Muscle layer of colon (tissue), 2 donors: ENCODE data around the gene PPFIA4.

ENCODE experiments used
- H3K27ac ChIP-seq: one replicate; pipeline ENCODE4 v1.7.0; 2013; ENCODE audit warnings: low read depth, mild to moderate bottlenecking, low read length, moderate library complexity
- H3K27me3 ChIP-seq, 2 donors: one replicate each; pipeline ENCODE4 v1.7.0; 2013; ENCODE audit warnings: low read length in 2 of 2, mild to moderate bottlenecking in 2 of 2; ENCODE audit not compliant: insufficient read depth in 2 of 2, control insufficient read depth in 1 of 2
- H3K36me3 ChIP-seq: one replicate; pipeline ENCODE4 v1.7.0; 2013; ENCODE audit warnings: mild to moderate bottlenecking, low read length; ENCODE audit not compliant: insufficient read depth
- H3K4me1 ChIP-seq: one replicate; pipeline ENCODE4 v1.7.0; 2013; ENCODE audit warnings: mild to moderate bottlenecking, low read length; ENCODE audit not compliant: insufficient read depth
- H3K4me3 ChIP-seq, 2 donors: one replicate each; pipeline ENCODE4 v1.7.0; 2013; ENCODE audit warnings: low read length in 2 of 2, low read depth in 1 of 2, mild to moderate bottlenecking in 1 of 2, moderate library complexity in 1 of 2
- H3K9ac ChIP-seq: one replicate; pipeline ENCODE4 v1.7.0; 2013; ENCODE audit warnings: low read length
- H3K9me3 ChIP-seq: one replicate; pipeline ENCODE4 v1.7.0; 2013; ENCODE audit warnings: mild to moderate bottlenecking, low read length
- donor health status: abdominal sarcoma.
- donor health status: Adenocarcinoma of cecum.

PPFIA4 gene

GRCh38 chr1:203069030-203069747 is 42.9 kb downstream of the PPFIA4 start:
- H3K4me1 ChIP-seq: peaks cover 24% of the 10 kb centered on the region
- no peaks in the 10 kb centered on the region for H3K9me3 ChIP-seq
- no peak overlapping the region for H3K9ac ChIP-seq
- no peaks in the 10 kb centered on the region for H3K36me3 ChIP-seq
- peak overlapping the region; percentile 39 for H3K27ac ChIP-seq
- H3K4me3 ChIP-seq: peak overlapping the region in 1 of 2 donors; percentile 15
- no peaks in the 10 kb centered on the region for H3K27me3 ChIP-seq

- no peak overlapping the region for H3K27ac ChIP-seq
- no peaks in the 10 kb centered on the region for H3K9me3 ChIP-seq
- H3K4me1 ChIP-seq: peaks cover 24% of the 10 kb centered on the region
- no peak overlapping the region for H3K4me3 ChIP-seq
- no peaks in the 10 kb centered on the region for H3K36me3 ChIP-seq
- H3K27me3 ChIP-seq: no peaks in the 10 kb centered on the region
- H3K9ac ChIP-seq: no peak overlapping the region
These were observed 45.8 kb downstream of the PPFIA4 start for GRCh38 chr1:203072002-203072602.

- no peak overlapping the region for H3K4me3 ChIP-seq
- H3K27ac ChIP-seq: no peak overlapping the region
- H3K4me1 ChIP-seq: peaks cover 24% of the 10 kb centered on the region
- H3K9ac ChIP-seq: no peak overlapping the region
- H3K27me3 ChIP-seq: no peaks in the 10 kb centered on the region
- no peaks in the 10 kb centered on the region for H3K9me3 ChIP-seq
- H3K36me3 ChIP-seq: no peaks in the 10 kb centered on the region
These were observed 46.6 kb downstream of the PPFIA4 start for GRCh38 chr1:203072911-203073310.

- H3K4me3 ChIP-seq: no peak overlapping the region
- H3K4me1 ChIP-seq: peaks cover 18% of the 10 kb centered on the region
- no peaks in the 10 kb centered on the region for H3K36me3 ChIP-seq
- no peaks in the 10 kb centered on the region for H3K9me3 ChIP-seq
- no peak overlapping the region for H3K27ac ChIP-seq
- no peaks in the 10 kb centered on the region for H3K27me3 ChIP-seq
- no peak overlapping the region for H3K9ac ChIP-seq
These were observed 47.2 kb downstream of the PPFIA4 start for GRCh38 chr1:203073469-203073868.

GRCh38 chr1:203074610-203075009 is 48.3 kb downstream of the PPFIA4 start:
- no peaks in the 10 kb centered on the region for H3K27me3 ChIP-seq
- H3K27ac ChIP-seq: no peak overlapping the region
- peaks cover 9% of the 10 kb centered on the region for H3K4me1 ChIP-seq
- no peaks in the 10 kb centered on the region for H3K9me3 ChIP-seq
- no peak overlapping the region for H3K4me3 ChIP-seq
- no peaks in the 10 kb centered on the region for H3K36me3 ChIP-seq
- no peak overlapping the region for H3K9ac ChIP-seq

- no peak overlapping the region for H3K9ac ChIP-seq
- H3K27ac ChIP-seq: no peak overlapping the region
- no peak overlapping the region for H3K4me3 ChIP-seq
These were observed 49.1 kb downstream of the PPFIA4 start for GRCh38 chr1:203075236-203076030.

GRCh38 chr1:203076031-203076511 is 49.8 kb downstream of the PPFIA4 start:
- Histone ChIP-seq H3K27me3 (no peaks in the 10 kb centered on the region), H3K9me3 (no peaks in the 10 kb centered on the region), H3K4me1 (no peaks in the 10 kb centered on the region), H3K36me3 (no peaks in the 10 kb centered on the region), H3K9ac (no peak overlapping the region), H3K4me3 (no peak overlapping the region), H3K27ac (no peak overlapping the region)

More at GRCh38 chr1:203075236-203076030, 49.1 kb downstream of the PPFIA4 start:
- Histone ChIP-seq H3K36me3 (no peaks in the 10 kb centered on the region), H3K4me1 (peaks cover under 1% of the 10 kb centered on the region), H3K27me3 (no peaks in the 10 kb centered on the region), H3K9me3 (no peaks in the 10 kb centered on the region)

GRCh38 chr1:203077367-203077766 is 51.1 kb downstream of the PPFIA4 start:
- H3K27me3 ChIP-seq: no peaks in the 10 kb centered on the region
- no peaks in the 10 kb centered on the region for H3K9me3 ChIP-seq
- no peak overlapping the region for H3K4me3 ChIP-seq
- no peak overlapping the region for H3K27ac ChIP-seq
- no peaks in the 10 kb centered on the region for H3K36me3 ChIP-seq
- H3K9ac ChIP-seq: no peak overlapping the region
- H3K4me1 ChIP-seq: no peaks in the 10 kb centered on the region

GRCh38 chr1:203077956-203078355 is 51.7 kb downstream of the PPFIA4 start:
- Histone ChIP-seq H3K4me1 (no peaks in the 10 kb centered on the region), H3K27me3 (no peaks in the 10 kb centered on the region), H3K36me3 (no peaks in the 10 kb centered on the region), H3K4me3 (no peak overlapping the region), H3K9me3 (no peaks in the 10 kb centered on the region), H3K9ac (no peak overlapping the region), H3K27ac (no peak overlapping the region)

GRCh38 chr1:203078478-203078877 is 52.2 kb downstream of the PPFIA4 start:
- no peak overlapping the region for H3K4me3 ChIP-seq
- H3K27ac ChIP-seq: no peak overlapping the region
- no peaks in the 10 kb centered on the region for H3K27me3 ChIP-seq
- no peak overlapping the region for H3K9ac ChIP-seq
- no peaks in the 10 kb centered on the region for H3K36me3 ChIP-seq
- no peaks in the 10 kb centered on the region for H3K9me3 ChIP-seq
- H3K4me1 ChIP-seq: no peaks in the 10 kb centered on the region

GRCh38 chr1:203080456-203080855 is 54.2 kb downstream of the PPFIA4 start:
- Histone ChIP-seq H3K4me1 (no peaks in the 10 kb centered on the region), H3K9ac (no peak overlapping the region), H3K4me3 (no peak overlapping the region), H3K27me3 (no peaks in the 10 kb centered on the region), H3K27ac (no peak overlapping the region), H3K36me3 (no peaks in the 10 kb centered on the region), H3K9me3 (no peaks in the 10 kb centered on the region)
